AG04450 (cell line): Measurements from ENCODE around the gene SERPINA6. TPM values are rescaled to one million over a fixed set of nuclear protein-coding genes. Genes with fewer than 3 reads are reported as not detected.

Experiments used
- CTCF ChIA-PET: fragments of 300-600, 350-600 bp; formaldehyde crosslinking; extraction: SDS; loops from one replicate; lab custom pipeline; 2022; ENCODE audit warnings: antibody characterized with exemption, inconsistent platforms; lab: Charles Lee
- POLR2A ChIA-PET: fragments of 350-600 bp; formaldehyde crosslinking; extraction: SDS; loops from one replicate; lab custom pipeline; 2021; ENCODE audit warnings: antibody characterized with exemption, inconsistent platforms; lab: Yijun Ruan, JAX
- DNase-seq: peaks from one replicate; pipeline ENCODE4 v3.0.0-alpha.2; 2011; ENCODE audit warnings: low read depth, low spot score
- H3K27ac ChIP-seq: one replicate; pipeline ENCODE4 v1.5.1; 2012; ENCODE audit warnings: low read depth, low read length, control low read depth
- H3K27me3 ChIP-seq: one replicate; pipeline ENCODE4 v1.6.0; 2012; ENCODE audit warnings: low read length; ENCODE audit not compliant: control insufficient read depth, insufficient read depth
- H3K4me3 ChIP-seq: 2 replicates; pipeline ENCODE4 v1.5.1; 2011; ENCODE audit warnings: mild to moderate bottlenecking, low read depth, low read length, control low read depth
- H3K9me3 ChIP-seq: 2 replicates; pipeline ENCODE4 v1.5.1; 2012; ENCODE audit warnings: low read length; ENCODE audit not compliant: control insufficient read depth, insufficient read depth
- polyA plus RNA-seq: library from polyadenylated mRNA; depleted of rRNA; stranded (reverse); fragments of >200 nt; gene quantifications from 2 replicates; pipeline ENCODE4 v1.2.3, GENCODE V29; 2011
- TF ChIP-seq, protein P1 (sequence below): IDR thresholded peaks from 2 replicates; pipeline ENCODE4 v1.5.1; 2011; ENCODE audit warnings: low read depth, low read length, control low read depth, inconsistent platforms

The SERPINA6 gene
- polyA plus RNA-seq, 1 experiment, result not detected

GRCh38 chr14:94328196-94328595 lies 5.1 kb upstream of the SERPINA6 start:
- ChIA-PET POLR2A (no interaction called here), CTCF (interaction anchor here (1.8 kb wide), 1 partner anchor 158 kb away, joined by 6 read pairs; no protein-coding TSS in a partner anchor)
- TF ChIP-seq, protein P1, sequence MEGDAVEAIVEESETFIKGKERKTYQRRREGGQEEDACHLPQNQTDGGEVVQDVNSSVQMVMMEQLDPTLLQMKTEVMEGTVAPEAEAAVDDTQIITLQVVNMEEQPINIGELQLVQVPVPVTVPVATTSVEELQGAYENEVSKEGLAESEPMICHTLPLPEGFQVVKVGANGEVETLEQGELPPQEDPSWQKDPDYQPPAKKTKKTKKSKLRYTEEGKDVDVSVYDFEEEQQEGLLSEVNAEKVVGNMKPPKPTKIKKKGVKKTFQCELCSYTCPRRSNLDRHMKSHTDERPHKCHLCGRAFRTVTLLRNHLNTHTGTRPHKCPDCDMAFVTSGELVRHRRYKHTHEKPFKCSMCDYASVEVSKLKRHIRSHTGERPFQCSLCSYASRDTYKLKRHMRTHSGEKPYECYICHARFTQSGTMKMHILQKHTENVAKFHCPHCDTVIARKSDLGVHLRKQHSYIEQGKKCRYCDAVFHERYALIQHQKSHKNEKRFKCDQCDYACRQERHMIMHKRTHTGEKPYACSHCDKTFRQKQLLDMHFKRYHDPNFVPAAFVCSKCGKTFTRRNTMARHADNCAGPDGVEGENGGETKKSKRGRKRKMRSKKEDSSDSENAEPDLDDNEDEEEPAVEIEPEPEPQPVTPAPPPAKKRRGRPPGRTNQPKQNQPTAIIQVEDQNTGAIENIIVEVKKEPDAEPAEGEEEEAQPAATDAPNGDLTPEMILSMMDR, result no peak
- H3K27me3 ChIP-seq, result peaks cover 2% of the 10 kb centered on the region
- no peak for DNase-seq
- no peak overlapping the region for H3K4me3 ChIP-seq
- H3K27ac ChIP-seq, result no peak overlapping the region
- H3K9me3 ChIP-seq, result no peaks in the 10 kb centered on the region

GRCh38 chr14:94321421-94322271 lies 1.5 kb downstream of the SERPINA6 start:
- Histone ChIP-seq H3K4me3 (no peak overlapping the region), H3K9me3 (no peaks in the 10 kb centered on the region), H3K27me3 (no peaks in the 10 kb centered on the region), H3K27ac (no peak overlapping the region)
- DNase-seq, result no peak
- ChIA-PET POLR2A (no interaction called here), CTCF (no interaction called here)
- TF ChIP-seq, protein P1, result no peak

GRCh38 chr14:94320243-94320642 lies 2.9 kb downstream of the SERPINA6 start:
- DNase-seq, result no peak
- POLR2A ChIA-PET, result no interaction called here
- CTCF ChIA-PET, result no interaction called here

DNA sequence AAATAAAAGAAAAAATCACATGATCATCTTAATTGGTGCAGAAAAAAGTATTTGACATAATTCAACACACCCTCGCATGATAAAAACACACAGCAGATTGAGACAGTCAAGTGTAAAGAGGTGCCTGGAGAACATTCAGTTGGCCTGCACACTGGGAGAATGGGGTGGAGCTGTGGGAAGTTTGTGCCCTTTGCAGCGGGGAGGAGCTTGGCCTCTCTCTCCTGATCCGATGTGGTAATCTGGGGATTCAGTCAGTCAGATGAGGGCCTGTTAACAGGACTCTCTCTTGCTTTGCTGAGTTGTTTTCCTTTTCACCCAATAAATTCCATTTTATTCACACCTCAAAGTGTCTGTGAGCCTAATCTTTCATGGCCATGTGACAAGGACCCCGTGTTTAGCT lies 5.9 kb downstream of the SERPINA6 start:
- H3K9me3 ChIP-seq, result no peaks in the 10 kb centered on the region
- CTCF ChIA-PET, result no interaction called here
- DNase-seq, result no peak
- no peak overlapping the region for H3K27ac ChIP-seq
- TF ChIP-seq, protein P1, result no peak
- POLR2A ChIA-PET, result no interaction called here
- H3K27me3 ChIP-seq, result no peaks in the 10 kb centered on the region
- no peak overlapping the region for H3K4me3 ChIP-seq

More at GRCh38 chr14:94320243-94320642, 2.9 kb downstream of the SERPINA6 start:
- TF ChIP-seq, protein P1, result no peak
- Histone ChIP-seq H3K27ac (no peak overlapping the region), H3K4me3 (no peak overlapping the region), H3K27me3 (no peaks in the 10 kb centered on the region), H3K9me3 (no peaks in the 10 kb centered on the region)

DNA sequence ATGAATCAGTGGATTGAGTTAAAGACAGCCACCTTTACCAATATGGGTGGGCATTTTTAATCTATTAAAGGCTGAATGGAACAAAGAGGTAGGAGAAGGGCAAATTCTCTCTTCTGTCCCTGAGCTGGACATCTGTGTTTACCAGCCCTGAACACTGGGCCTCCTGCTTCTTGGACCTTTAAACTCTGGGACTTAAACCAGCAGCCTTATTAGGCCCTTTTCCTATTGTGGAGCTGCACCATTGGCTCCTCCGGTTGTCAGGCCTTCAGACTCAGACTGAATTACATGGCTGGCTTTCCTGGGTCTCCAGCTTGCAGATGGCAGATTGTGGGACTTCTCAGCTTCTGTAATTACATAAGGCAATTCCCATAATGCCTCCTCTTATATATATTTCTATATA lies 6.4 kb downstream of the SERPINA6 start:
- Histone ChIP-seq H3K27me3 (no peaks in the 10 kb centered on the region), H3K4me3 (no peak overlapping the region), H3K9me3 (no peaks in the 10 kb centered on the region), H3K27ac (no peak overlapping the region)
- ChIA-PET CTCF (no interaction called here), POLR2A (no interaction called here)
- DNase-seq, result no peak
- TF ChIP-seq, protein P1, result no peak
